GM13977 (cell line): ENCODE measurements around the gene LRPPRC.
"Not testable (repeated sequence)": the region's sequence is repeated elsewhere in the genome, so short reads cannot be mapped to it uniquely, and the experiment has no call there.

ENCODE experiments used
- DNase-seq: peaks from one replicate; pipeline ENCODE4 v3.0.0; 2012; ENCODE audit warnings: low spot score
- CTCF ChIP-seq: IDR thresholded peaks from 2 replicates; pipeline ENCODE4 v1.5.1; 2012; ENCODE audit warnings: mild to moderate bottlenecking, control low read depth; ENCODE audit not compliant: insufficient read depth; ENCODE audit errors: extremely low read depth, missing control alignments
- in situ Hi-C: fragments of 300-500 bp; cut with MboI; formaldehyde crosslinking; loops from one replicate; pipeline ENCODE4 v1.12.0; 2022; ENCODE audit warnings: low sequenced_read_pairs, low pct_unique_long_range_greater_than_20kb, mixed read lengths, inconsistent platforms; ENCODE audit not compliant: unreplicated experiment

Gene LRPPRC

DNA sequence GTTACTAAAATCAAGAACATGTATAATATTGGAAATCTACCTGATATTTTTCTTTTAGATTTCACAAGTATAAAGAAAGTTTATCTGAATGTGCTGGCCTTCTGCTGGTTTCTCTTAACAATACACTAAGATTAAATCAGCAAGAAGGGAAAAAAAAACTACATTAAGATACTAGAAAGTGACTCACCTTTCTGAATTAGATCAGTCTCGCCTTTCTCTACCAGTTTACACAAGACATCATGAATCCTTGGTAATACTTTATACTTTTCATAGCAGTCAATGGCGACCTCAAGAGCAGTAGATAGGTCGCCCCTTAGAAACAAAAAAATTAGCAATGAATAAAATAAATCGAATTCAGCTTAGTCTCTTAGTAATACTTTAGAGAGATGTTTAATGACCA lies 61.2 kb downstream of the LRPPRC start:
- in situ Hi-C loops: no loop called here
- DNase-seq: no peak
- no peak for TF ChIP-seq CTCF

DNA sequence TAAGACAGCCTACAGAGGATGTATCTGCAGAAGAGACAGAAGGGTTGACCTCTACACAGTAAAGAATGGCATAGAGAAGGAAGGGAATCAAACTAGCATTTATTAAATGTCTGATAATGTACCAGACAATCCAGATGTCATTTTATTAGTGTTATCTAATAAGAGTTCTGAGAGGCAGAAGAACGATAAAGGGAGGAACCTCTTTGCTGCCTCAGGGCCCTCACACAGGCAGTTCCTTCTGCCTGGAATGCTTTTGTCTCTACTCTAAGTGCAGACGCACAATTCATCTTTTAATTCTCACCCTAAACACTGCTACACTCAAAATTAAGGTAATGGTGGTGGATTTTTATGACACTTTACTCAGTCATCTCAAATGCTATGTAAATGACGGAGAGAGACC lies 64.5 kb downstream of the LRPPRC start:
- no peak for DNase-seq
- in situ Hi-C loops: no loop called here

DNA sequence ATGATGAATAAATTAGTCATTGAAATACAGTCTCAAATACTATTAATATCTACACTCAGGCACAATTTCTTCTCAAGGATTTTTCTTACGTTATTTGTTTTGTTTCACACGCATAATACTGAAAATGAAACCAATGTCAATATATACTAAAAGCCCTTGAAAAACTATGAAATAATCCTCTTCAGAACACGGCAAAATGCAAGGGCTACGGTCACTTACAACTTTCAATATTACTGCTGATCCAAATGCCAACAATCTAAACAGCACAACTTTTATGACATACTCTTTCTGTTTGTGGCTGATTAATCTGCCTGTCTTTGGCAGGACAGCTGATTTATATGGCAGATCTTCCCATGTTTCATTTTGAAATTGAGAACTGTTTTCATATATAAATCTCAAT lies 68.3 kb downstream of the LRPPRC start:
- in situ Hi-C loops: no loop called here

More for the DNA sequence above, 64.5 kb downstream of the LRPPRC start:
- no peak for TF ChIP-seq CTCF

DNA sequence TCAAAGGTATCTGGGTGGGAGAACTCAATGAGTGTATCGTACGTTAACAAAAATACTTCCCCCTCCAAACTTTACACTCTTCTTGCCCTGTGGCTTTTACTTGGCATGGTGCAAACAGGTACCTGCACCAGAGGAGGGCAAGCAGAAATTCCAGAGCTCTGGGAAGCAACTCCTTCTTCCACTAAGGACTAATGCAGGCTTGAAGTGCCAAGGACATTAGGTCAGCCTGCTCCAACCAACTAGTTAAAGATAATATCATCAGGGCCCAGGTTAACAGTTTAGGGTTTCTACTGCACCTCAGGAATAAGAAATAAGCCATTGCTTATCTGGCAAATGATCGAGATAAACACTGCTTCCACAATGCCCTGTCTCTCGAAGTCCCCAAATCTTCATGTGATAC lies 70.4 kb downstream of the LRPPRC start:
- TF ChIP-seq CTCF: no peak
- no peak for DNase-seq
- in situ Hi-C loops: no loop called here

More for the DNA sequence above, 68.3 kb downstream of the LRPPRC start:
- no peak for TF ChIP-seq CTCF
- DNase-seq: peak; percentile 22

DNA sequence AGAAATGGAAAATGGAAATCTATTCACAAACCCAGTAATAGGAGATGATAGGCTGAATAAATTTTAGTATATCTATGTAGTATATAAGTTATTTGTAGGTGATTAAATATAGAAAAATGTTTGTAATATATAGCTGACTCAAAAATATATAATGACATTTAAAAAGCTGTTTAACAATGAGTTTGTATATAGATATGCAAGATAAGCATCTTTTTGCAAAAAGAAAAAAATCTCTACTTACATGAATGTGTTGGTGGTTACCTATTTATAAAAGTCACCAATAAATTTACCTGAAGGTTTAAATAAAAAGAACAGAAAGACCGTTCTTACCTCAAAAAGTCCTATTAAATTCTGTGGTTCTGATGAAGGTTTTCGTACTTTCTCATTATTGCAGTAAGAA lies 71.3 kb downstream of the LRPPRC start:
- DNase-seq: no peak
- no peak for TF ChIP-seq CTCF
- in situ Hi-C loops: no loop called here

DNA sequence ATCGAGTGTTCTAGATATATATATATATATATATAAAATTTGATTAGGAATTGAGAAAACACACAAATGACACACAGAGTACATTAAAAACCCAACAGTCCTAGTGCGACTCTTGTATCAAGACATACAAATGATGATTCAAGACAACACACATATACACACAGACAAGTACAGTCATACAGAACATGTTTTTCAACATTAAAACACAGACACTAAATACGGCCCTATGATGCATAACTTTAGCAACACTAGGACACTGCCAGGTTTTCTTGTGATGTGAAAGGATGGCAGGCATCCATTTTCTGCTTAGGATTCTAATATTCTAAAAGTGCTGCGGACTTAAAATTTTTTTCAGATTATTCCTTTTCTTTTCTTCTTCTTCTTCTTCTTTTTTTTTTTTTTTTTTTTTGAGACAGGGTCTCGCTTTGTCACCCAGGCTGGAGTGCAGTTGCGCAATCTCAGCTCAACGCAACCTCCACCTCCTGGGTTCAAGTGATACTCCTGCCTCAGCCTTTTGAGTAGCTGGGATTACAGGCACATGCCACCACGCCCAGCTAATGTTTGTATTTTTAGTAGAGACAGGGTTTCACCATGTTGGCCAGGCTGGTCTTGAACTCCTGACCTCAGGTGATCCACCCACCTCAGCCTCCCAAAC lies 84.5 kb downstream of the LRPPRC start:
- in situ Hi-C loops: not testable (repeated sequence)

GRCh38 chr2:43906448-43907109 lies 89.2 kb downstream of the LRPPRC start:
- TF ChIP-seq CTCF: no peak
- DNase-seq: no peak
- in situ Hi-C loops: no loop called here

More for the DNA sequence above, 84.5 kb downstream of the LRPPRC start:
- not testable (repeated sequence) for DNase-seq
